Mesenchymal stem cell (in vitro differentiated cells and primary cell): ENCODE data around the gene TFPT.

Source experiments
- DNase-seq: peaks from one replicate; pipeline ENCODE4 v3.0.0-alpha.2; 2013
- H2AFZ ChIP-seq: one replicate; pipeline ENCODE4 v1.6.1; 2013; ENCODE audit warnings: low read depth, mild to moderate bottlenecking, control low read depth, inconsistent platforms, low read length, moderate library complexity
- H2AK5ac ChIP-seq: 2 replicates; pipeline ENCODE4 v1.6.1; 2013; ENCODE audit warnings: low read length, moderate library complexity, mild to moderate bottlenecking, inconsistent platforms; ENCODE audit not compliant: severe bottlenecking
- H2BK120ac ChIP-seq: one replicate; pipeline ENCODE4 v1.6.1; 2013; ENCODE audit warnings: low read depth, mild to moderate bottlenecking, inconsistent platforms, low read length, moderate library complexity
- H2BK12ac ChIP-seq, 2 experiments: one replicate each; pipeline ENCODE4 v1.6.1; 2013; ENCODE audit warnings: inconsistent platforms in 2 of 2, low read length in 2 of 2, mild to moderate bottlenecking in 2 of 2, moderate library complexity in 2 of 2, control low read depth in 1 of 2
- H2BK15ac ChIP-seq: one replicate; pipeline ENCODE4 v1.6.1; 2013; ENCODE audit warnings: mild to moderate bottlenecking, low read depth, inconsistent platforms; ENCODE audit not compliant: poor library complexity, severe bottlenecking
- H2BK5ac ChIP-seq: 2 replicates; pipeline ENCODE4 v1.6.1; 2013; ENCODE audit warnings: low read depth, mild to moderate bottlenecking, low read length, control low read depth, inconsistent platforms; ENCODE audit not compliant: poor library complexity, severe bottlenecking
- H3K14ac ChIP-seq, 2 experiments: one replicate each; pipeline ENCODE4 v1.6.1; 2013; ENCODE audit warnings: inconsistent platforms in 2 of 2, low read length in 2 of 2, control low read depth in 1 of 2, mild to moderate bottlenecking in 1 of 2, moderate library complexity in 1 of 2
- H3K18ac ChIP-seq, 2 experiments: one replicate each; pipeline ENCODE4 v1.6.1; 2013; ENCODE audit warnings: inconsistent platforms in 2 of 2, low read length in 2 of 2, control low read depth in 1 of 2, low read depth in 1 of 2, mild to moderate bottlenecking in 1 of 2
- H3K23ac ChIP-seq, 2 experiments: one replicate each; pipeline ENCODE4 v1.6.1; 2013; ENCODE audit warnings: inconsistent platforms in 2 of 2, low read length in 2 of 2, mild to moderate bottlenecking in 2 of 2, moderate library complexity in 2 of 2, control low read depth in 1 of 2
- H3K27ac ChIP-seq: 2 replicates; pipeline ENCODE4 v1.5.1; 2013; ENCODE audit warnings: mild to moderate bottlenecking, moderate library complexity, low read length, control low read depth, inconsistent platforms; ENCODE audit not compliant: poor library complexity, severe bottlenecking
- H3K27me3 ChIP-seq, 2 experiments: 2 replicates each; pipeline versions ENCODE4 v1.6.1 to v1.7.0; 2013; ENCODE audit warnings: low read length in 2 of 2, mild to moderate bottlenecking in 2 of 2, moderate library complexity in 2 of 2, control low read depth in 1 of 2, inconsistent platforms in 1 of 2; ENCODE audit not compliant: control insufficient read depth in 1 of 2, insufficient read depth in 1 of 2
- H3K36me3 ChIP-seq, 2 experiments: 2 replicates each; pipeline versions ENCODE4 v1.6.1 to v1.7.0; 2013; ENCODE audit warnings: low read length in 2 of 2, control low read depth in 1 of 2, inconsistent platforms in 1 of 2, low read depth in 1 of 2, mild to moderate bottlenecking in 1 of 2; ENCODE audit not compliant: insufficient read depth in 2 of 2, control insufficient read depth in 1 of 2
- H3K4ac ChIP-seq, 2 experiments: one replicate each; pipeline ENCODE4 v1.6.1; 2013; ENCODE audit warnings: inconsistent platforms in 2 of 2, low read length in 2 of 2, mild to moderate bottlenecking in 2 of 2, moderate library complexity in 2 of 2, control low read depth in 1 of 2, low read depth in 1 of 2
- H3K4me1 ChIP-seq: 2 replicates; pipeline ENCODE4 v1.6.1; 2013; ENCODE audit warnings: low read depth, low read length, control low read depth; ENCODE audit not compliant: control insufficient read depth, insufficient read depth
- H3K4me2 ChIP-seq: 2 replicates; pipeline ENCODE4 v1.6.1; 2013; ENCODE audit warnings: low read length, mild to moderate bottlenecking, inconsistent platforms; ENCODE audit not compliant: poor library complexity, severe bottlenecking
- H3K4me3 ChIP-seq, 2 experiments: 2 replicates each; pipeline versions ENCODE4 v1.5.1 to v1.7.0; 2013; ENCODE audit warnings: low read length in 2 of 2, mild to moderate bottlenecking in 2 of 2, control low read depth in 1 of 2, low read depth in 1 of 2; ENCODE audit not compliant: insufficient read depth in 1 of 2
- H3K79me1 ChIP-seq: replicated peaks from 2 replicates; pipeline ENCODE4 v1.6.1; 2013; ENCODE audit warnings: mild to moderate bottlenecking, control low read depth, low read length, inconsistent platforms; ENCODE audit not compliant: poor library complexity, severe bottlenecking
- H3K9ac ChIP-seq: 2 replicates; pipeline ENCODE4 v1.7.0; 2013; ENCODE audit warnings: mild to moderate bottlenecking, low read length, moderate library complexity
- H3K9me3 ChIP-seq: 2 replicates; pipeline ENCODE4 v1.7.0; 2013; ENCODE audit warnings: mild to moderate bottlenecking, low read length; ENCODE audit not compliant: control insufficient read depth
- H4K8ac ChIP-seq: one replicate; pipeline ENCODE4 v1.6.1; 2013; ENCODE audit warnings: inconsistent platforms, mild to moderate bottlenecking, low read length, moderate library complexity
- H4K91ac ChIP-seq: one replicate; pipeline ENCODE4 v1.6.1; 2013; ENCODE audit warnings: mild to moderate bottlenecking, low read length, inconsistent platforms
- WGBS: methylation state at CpG from one replicate; pipeline ENCODE4 v1.1.7; 2013; ENCODE audit warnings: mixed read lengths; 5-methylcytosine and 5-hydroxymethylcytosine counted together

The TFPT gene

DNA sequence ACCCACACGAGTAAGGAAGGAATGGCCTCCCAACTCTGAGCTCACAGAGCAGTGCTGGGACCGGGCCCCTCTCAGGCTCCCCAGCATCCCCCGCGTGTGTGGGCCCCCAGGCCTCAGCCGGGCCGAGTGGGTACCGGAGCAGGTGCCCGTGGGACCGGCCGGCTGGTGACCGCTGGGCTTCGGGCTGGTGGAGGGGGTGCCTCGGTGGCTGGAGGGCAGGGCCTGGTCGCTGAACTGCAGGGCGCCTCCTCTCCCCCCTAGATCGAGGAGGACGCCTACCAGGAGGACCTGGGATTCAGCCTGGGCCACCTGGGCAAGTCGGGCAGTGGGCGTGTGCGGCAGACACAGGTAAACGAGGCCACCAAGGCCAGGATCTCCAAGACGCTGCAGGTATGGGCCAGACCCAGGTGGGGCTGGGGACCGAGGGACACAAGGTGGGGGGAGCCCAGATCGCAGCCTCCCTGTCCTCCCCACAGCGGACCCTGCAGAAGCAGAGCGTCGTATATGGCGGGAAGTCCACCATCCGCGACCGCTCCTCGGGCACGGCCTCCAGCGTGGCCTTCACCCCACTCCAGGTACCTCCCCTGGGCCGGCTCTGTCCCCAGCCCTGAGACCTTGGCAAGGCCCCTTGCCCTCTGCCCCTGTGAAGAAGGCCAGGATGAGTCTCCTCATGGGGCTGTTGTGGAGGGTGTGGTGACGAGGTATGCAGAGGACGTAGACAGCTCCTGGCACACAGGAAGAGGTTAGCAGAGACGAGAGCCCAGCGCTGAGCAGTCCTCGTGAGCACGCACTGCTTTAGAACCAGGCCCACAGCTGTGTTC is 13.5 kb upstream of the TFPT start:
- Histone ChIP-seq H3K4me2 (no peak overlapping the region), H3K23ac (no peak overlapping the region), H3K9ac (no peak overlapping the region), H3K27me3 (no peaks in the 10 kb centered on the region), H2AK5ac (no peak overlapping the region), H3K4me3 (no peak overlapping the region), H4K91ac (no peak overlapping the region), H3K18ac (no peak overlapping the region), H2BK5ac (no peak overlapping the region), H3K14ac (no peak overlapping the region), H3K4ac (no peak overlapping the region), H2AFZ (no peak overlapping the region), H2BK120ac (no peak overlapping the region), H3K4me1 (no peaks in the 10 kb centered on the region), H3K27ac (no peak overlapping the region), H2BK12ac (no peak overlapping the region), H3K36me3 (peaks cover 64 to 78% of the 10 kb centered on the region in 2 experiments), H3K79me1 (peaks cover 2% of the 10 kb centered on the region), H3K9me3 (no peaks in the 10 kb centered on the region), H2BK15ac (no peak overlapping the region), H4K8ac (no peak overlapping the region)
- WGBS = 98% methylated on average over 41 of the region's 41 CpGs
- no peak for DNase-seq

DNA sequence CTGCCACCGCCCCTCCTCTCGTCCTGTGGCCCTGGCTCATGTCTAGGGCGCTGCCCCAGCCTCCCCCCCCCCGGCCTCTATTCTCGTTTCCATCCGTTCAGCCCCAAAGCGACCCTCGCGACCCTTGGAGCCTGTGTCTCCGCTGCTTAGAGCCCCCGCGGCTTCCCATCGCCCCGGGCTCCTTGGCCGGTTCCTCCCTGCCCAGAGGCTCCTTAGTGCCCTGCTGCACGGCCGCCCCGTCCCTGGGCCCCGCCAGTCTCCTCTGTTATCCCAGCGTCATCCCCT is 12.9 kb upstream of the TFPT start:
- Histone ChIP-seq H3K4me2 (no peak overlapping the region), H3K36me3 (peaks cover 70 to 84% of the 10 kb centered on the region in 2 experiments), H3K4me1 (no peaks in the 10 kb centered on the region), H3K18ac (no peak overlapping the region), H3K23ac (no peak overlapping the region), H3K4ac (no peak overlapping the region), H3K9me3 (no peaks in the 10 kb centered on the region), H3K14ac (no peak overlapping the region), H2BK12ac (no peak overlapping the region), H4K91ac (no peak overlapping the region), H2BK5ac (no peak overlapping the region), H3K9ac (no peak overlapping the region), H3K27me3 (no peaks in the 10 kb centered on the region), H2AFZ (no peak overlapping the region), H4K8ac (no peak overlapping the region), H2BK120ac (no peak overlapping the region), H2BK15ac (no peak overlapping the region), H2AK5ac (no peak overlapping the region), H3K79me1 (peaks cover 2% of the 10 kb centered on the region), H3K4me3 (no peak overlapping the region), H3K27ac (no peak overlapping the region)
- DNase-seq = no peak
- WGBS = 97% methylated on average over 20 of the region's 20 CpGs

DNA sequence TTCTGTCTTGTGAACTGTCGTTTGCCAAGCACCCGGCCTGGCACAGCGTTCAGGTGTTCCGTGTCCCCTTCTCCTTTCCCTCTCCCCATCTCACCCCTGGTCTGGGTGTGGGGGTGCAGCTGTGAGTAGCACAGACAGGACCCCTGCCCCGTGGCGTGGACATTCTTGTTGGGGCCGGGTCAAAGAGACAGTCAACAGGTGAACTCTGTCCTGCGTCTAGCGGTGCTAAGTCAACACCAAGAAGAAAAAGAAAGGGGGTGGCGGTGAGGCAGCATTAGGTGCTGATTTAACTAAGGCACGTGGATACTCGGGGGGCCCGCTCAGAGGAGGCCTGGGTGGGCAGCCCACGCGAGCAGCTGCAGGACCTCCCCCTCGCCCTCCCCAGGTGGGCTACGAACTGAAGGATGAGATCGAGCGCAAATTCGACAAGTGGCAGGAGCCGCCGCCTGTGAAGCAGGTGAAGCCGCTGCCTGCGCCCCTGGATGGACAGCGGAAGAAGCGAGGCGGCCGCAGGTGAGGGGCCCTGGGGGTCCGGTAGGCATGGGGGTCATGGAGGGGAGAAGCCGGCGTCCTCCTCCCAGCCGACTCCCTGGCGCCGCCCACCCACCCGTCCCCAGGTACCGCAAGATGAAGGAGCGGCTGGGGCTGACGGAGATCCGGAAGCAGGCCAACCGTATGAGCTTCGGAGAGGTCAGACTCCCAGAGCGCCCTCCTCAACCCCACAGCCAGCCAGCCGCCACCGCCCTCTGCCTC is 12.4 kb upstream of the TFPT start:
- 94% methylated on average over 37 of the region's 44 CpGs for WGBS
- no peak overlapping the region for H3K27ac ChIP-seq
- H3K4me1 ChIP-seq = no peaks in the 10 kb centered on the region
- H3K23ac ChIP-seq = no peak overlapping the region
- H4K8ac ChIP-seq = no peak overlapping the region
- no peak overlapping the region for H3K9ac ChIP-seq
- H3K9me3 ChIP-seq = no peaks in the 10 kb centered on the region
- H3K4me3 ChIP-seq = no peak overlapping the region
- no peaks in the 10 kb centered on the region for H3K27me3 ChIP-seq
- no peak overlapping the region for H3K14ac ChIP-seq
- H4K91ac ChIP-seq = no peak overlapping the region
- no peak overlapping the region for H2BK5ac ChIP-seq
- H3K4ac ChIP-seq = no peak overlapping the region
- no peak overlapping the region for H2BK12ac ChIP-seq
- no peak overlapping the region for H2BK120ac ChIP-seq
- H3K4me2 ChIP-seq = no peak overlapping the region
- H3K79me1 ChIP-seq = peaks cover 6% of the 10 kb centered on the region
- no peak overlapping the region for H3K18ac ChIP-seq
- no peak overlapping the region for H2AFZ ChIP-seq
- H3K36me3 ChIP-seq = peaks cover 75 to 87% of the 10 kb centered on the region in 2 experiments
- H2AK5ac ChIP-seq = no peak overlapping the region
- DNase-seq = no peak
- no peak overlapping the region for H2BK15ac ChIP-seq

DNA sequence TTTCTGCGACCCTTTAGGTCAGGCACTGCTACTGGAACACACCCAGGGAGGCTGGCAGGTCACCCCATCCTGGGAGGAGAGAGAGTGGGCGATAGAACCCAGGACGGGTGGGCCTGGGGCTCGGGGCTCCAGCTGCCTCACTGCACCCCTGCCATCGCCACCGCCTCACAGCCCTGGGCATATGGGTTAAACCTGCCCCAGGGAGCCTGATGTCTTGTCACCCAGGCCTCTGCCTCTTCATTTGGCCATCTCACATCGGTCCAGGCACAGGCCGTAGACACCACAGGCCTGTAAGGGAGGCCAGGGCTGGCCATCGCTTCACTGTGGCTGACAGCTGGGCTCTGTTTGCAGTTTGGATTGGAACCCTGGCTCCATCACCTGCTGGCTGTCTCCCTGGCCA is 10.3 kb upstream of the TFPT start:
- H3K14ac ChIP-seq = no peak overlapping the region
- no peak overlapping the region for H2AK5ac ChIP-seq
- no peak overlapping the region for H2BK5ac ChIP-seq
- no peak overlapping the region for H3K9ac ChIP-seq
- H3K27me3 ChIP-seq = no peaks in the 10 kb centered on the region
- H3K23ac ChIP-seq = no peak overlapping the region
- no peak overlapping the region for H4K91ac ChIP-seq
- H4K8ac ChIP-seq = no peak overlapping the region
- H3K4me2 ChIP-seq = no peak overlapping the region
- no peaks in the 10 kb centered on the region for H3K9me3 ChIP-seq
- no peaks in the 10 kb centered on the region for H3K4me1 ChIP-seq
- H3K4me3 ChIP-seq = no peak overlapping the region
- H2BK15ac ChIP-seq = no peak overlapping the region
- no peak overlapping the region for H3K27ac ChIP-seq
- H2BK120ac ChIP-seq = no peak overlapping the region
- peaks cover 12% of the 10 kb centered on the region for H3K79me1 ChIP-seq
- no peak overlapping the region for H3K18ac ChIP-seq
- DNase-seq = no peak
- WGBS = 96% methylated on average over 9 of the region's 9 CpGs
- H3K36me3 ChIP-seq = peaks cover 81 to 96% of the 10 kb centered on the region in 2 experiments
- no peak overlapping the region for H3K4ac ChIP-seq
- no peak overlapping the region for H2BK12ac ChIP-seq
- H2AFZ ChIP-seq = no peak overlapping the region
